Endothelial cell of umbilical vein (primary cell): ENCODE results near the gene ACOT13. TPM values are rescaled to one million over a fixed set of nuclear protein-coding genes. Genes with fewer than 3 reads are reported as not detected.

Experiments used
- BruUV-seq: library from RNA; stranded (reverse); fragments of 400-500 nt; replicated peaks from 2 replicates; lab custom pipeline; 2021; lab: Mats Ljungman, UMichigan
- CTCF ChIA-PET: fragments of 300-600, 350-600 bp; sonication (Branson Sonifier 250); formaldehyde crosslinking; loops from one replicate; lab custom pipeline; 2021; ENCODE audit warnings: antibody characterized with exemption, inconsistent platforms; lab: Charles Lee
- POLR2A ChIA-PET: fragments of 300-600, 350-600 bp; sonication (Branson Sonifier 250); formaldehyde crosslinking; loops from one replicate; lab custom pipeline; 2021; ENCODE audit warnings: antibody characterized with exemption, inconsistent platforms; lab: Charles Lee
- DNase-seq: peaks from one replicate; pipeline ENCODE4 v3.0.0-alpha.2; 2011; ENCODE audit warnings: low read depth, low spot score
- FAIRE-seq: peaks from 2 replicates; lab custom pipeline; 2011; peaks lifted over from hg19 to GRCh38; lab: Jason Lieb, UNC
- H2AFZ ChIP-seq: 2 replicates; pipeline ENCODE4 v1.6.0; 2012; ENCODE audit warnings: low read depth, low read length, control low read depth, inconsistent platforms
- H3K27ac ChIP-seq: 2 replicates; pipeline ENCODE4 v1.5.1; 2011; ENCODE audit warnings: low read depth, mild to moderate bottlenecking, control low read depth, low read length, moderate library complexity; ENCODE audit not compliant: insufficient read depth
- H3K27me3 ChIP-seq, 2 experiments: 2 replicates each; pipeline versions ENCODE4 v1.6.0 to v1.6.1; 2011; ENCODE audit warnings: low read length in 2 of 2, mixed read lengths in 1 of 2; ENCODE audit not compliant: control insufficient read depth in 2 of 2, insufficient read depth in 2 of 2
- H3K36me3 ChIP-seq, 2 experiments: 2 replicates in 1 of 2; 3 replicates in 1 of 2; pipeline ENCODE4 v1.5.1; 2011; ENCODE audit warnings: low read length in 2 of 2, mild to moderate bottlenecking in 1 of 2, moderate library complexity in 1 of 2; ENCODE audit not compliant: control insufficient read depth in 2 of 2, insufficient read depth in 2 of 2; ENCODE audit errors: extremely low read depth in 1 of 2
- H3K4me1 ChIP-seq: 3 replicates; pipeline ENCODE4 v1.5.1; 2011; ENCODE audit warnings: mild to moderate bottlenecking, low read length; ENCODE audit not compliant: control insufficient read depth, insufficient read depth; ENCODE audit errors: extremely low read depth
- H3K4me2 ChIP-seq: 2 replicates; pipeline ENCODE4 v1.6.1; 2011; ENCODE audit warnings: low read length, control low read depth, mixed read lengths; ENCODE audit not compliant: insufficient read depth
- H3K4me3 ChIP-seq, 3 experiments: fragments of 200-600 bp in 1 of 3; sonication (generic), shearing (Covaris generic) in 1 of 3; replicated peaks in 1 of 3; 2 replicates each; pipeline ENCODE4 v1.5.1; 2011 to 2016; ENCODE audit warnings: control low read depth in 3 of 3, low read length in 3 of 3, mild to moderate bottlenecking in 2 of 3, inconsistent platforms in 1 of 3, low read depth in 1 of 3, moderate library complexity in 1 of 3; ENCODE audit not compliant: insufficient read depth in 1 of 3
- H3K79me2 ChIP-seq: 2 replicates; pipeline ENCODE4 v1.6.0; 2012; ENCODE audit warnings: low read length, inconsistent platforms; ENCODE audit not compliant: control insufficient read depth, insufficient read depth
- H3K9ac ChIP-seq: replicated peaks from 2 replicates; pipeline ENCODE3; 2011; ENCODE audit warnings: low read length, control low read depth; ENCODE audit not compliant: insufficient read depth; ENCODE audit errors: extremely low read depth
- H3K9me1 ChIP-seq: replicated peaks from 3 replicates; pipeline ENCODE4 v1.6.0; 2011; ENCODE audit warnings: mild to moderate bottlenecking, low read length; ENCODE audit not compliant: control insufficient read depth, insufficient read depth; ENCODE audit errors: extremely low read depth
- H3K9me3 ChIP-seq: replicated peaks from 2 replicates; pipeline ENCODE4 v1.5.1; 2012; ENCODE audit warnings: low read length, inconsistent platforms; ENCODE audit not compliant: control insufficient read depth, insufficient read depth
- H4K20me1 ChIP-seq: replicated peaks from 2 replicates; pipeline ENCODE3; 2011; ENCODE audit warnings: mild to moderate bottlenecking, low read length; ENCODE audit not compliant: control insufficient read depth, insufficient read depth; ENCODE audit errors: extremely low read depth
- EZH2 ChIP-seq: IDR thresholded peaks from 2 replicates; pipeline ENCODE4 v1.6.1; 2012; ENCODE audit warnings: borderline replicate concordance, low read depth, mild to moderate bottlenecking, moderate library complexity, low read length, inconsistent platforms; ENCODE audit not compliant: severe bottlenecking
- FOS ChIP-seq: IDR thresholded peaks from 2 replicates; pipeline ENCODE4 v1.6.1; 2011; ENCODE audit warnings: mild to moderate bottlenecking, low read length, moderate library complexity, borderline replicate concordance; ENCODE audit not compliant: insufficient read depth
- GATA2 ChIP-seq: IDR thresholded peaks from 2 replicates; pipeline ENCODE4 v1.7.0; 2011; ENCODE audit warnings: low read depth, mild to moderate bottlenecking, moderate library complexity, mixed read lengths, low read length; ENCODE audit not compliant: insufficient read length, insufficient read depth
- JUN ChIP-seq: IDR thresholded peaks from 2 replicates; pipeline ENCODE4 v1.6.1; 2011; ENCODE audit warnings: borderline replicate concordance, low read depth; ENCODE audit not compliant: insufficient read length, insufficient read depth
- MYC ChIP-seq: IDR thresholded peaks from one replicate; pipeline ENCODE4 v1.6.1; 2011; ENCODE audit warnings: mild to moderate bottlenecking, low read depth, low read length
- POLR2A ChIP-seq: IDR thresholded peaks from 2 replicates; pipeline ENCODE4 v1.6.1; 2012; ENCODE audit warnings: low read depth, mild to moderate bottlenecking, control low read depth, low read length
- POLR2AphosphoS5 ChIP-seq: IDR thresholded peaks from 2 replicates; pipeline ENCODE4 v1.6.1; 2012; ENCODE audit warnings: low read depth, mild to moderate bottlenecking, control low read depth, low read length, moderate library complexity; ENCODE audit not compliant: insufficient read depth
- dilution Hi-C: fragments of 300-500 bp; cut with MboI; formaldehyde crosslinking; loops from one replicate; pipeline ENCODE4 v1.15.0; 2019; ENCODE audit warnings: low sequenced_read_pairs; ENCODE audit not compliant: extremely low pct_ligation_motif_present
- intact Hi-C: fragments of 100-400 bp; cut with micrococcal nuclease; formaldehyde crosslinking; loops from one replicate; pipeline ENCODE4 v1.10.0; 2022
- polyA plus RNA-seq, 4 experiments: library from polyadenylated mRNA; depleted of rRNA in 3 of 4; stranded (reverse) in 3 of 4; unstranded in 1 of 4; fragments of >200 nt; gene quantifications; 2 replicates each; pipeline versions ENCODE4 v1.2.1 to v1.2.3, GENCODE V29; 2011 to 2012; ENCODE audit warnings: missing spikeins in 1 of 4
- total RNA-seq: library from RNA; stranded (reverse); gene quantifications from 2 replicates; pipeline ENCODE4 v1.2.3, GENCODE V29; 2021
- TF ChIP-seq, protein P1 (sequence below), 2 donors: IDR thresholded peaks; 1 replicate in 1 of 2; 2 replicates in 1 of 2; pipeline ENCODE4 v1.5.1; 2011; ENCODE audit warnings: low read length in 2 of 2, mild to moderate bottlenecking in 2 of 2, moderate library complexity in 2 of 2, control low read depth in 1 of 2, inconsistent platforms in 1 of 2, low read depth in 1 of 2; ENCODE audit not compliant: insufficient read depth in 1 of 2; ENCODE audit errors: extremely low read depth in 1 of 2
- TF ChIP-seq, protein P2 (sequence below): IDR thresholded peaks from 2 replicates; pipeline ENCODE4 v1.6.1; 2011; ENCODE audit not compliant: insufficient read depth, insufficient read length

Gene ACOT13
- total and polyA plus RNA-seq, 2 donors (not counting 3 experiments of a cell fraction or from before 2014, with no cell fraction given): 7.7 to 24.1 TPM

GRCh38 chr6:24630856-24631505 lies 35.9 kb upstream of the ACOT13 start:
- no peak overlapping the region for H3K4me2 ChIP-seq
- H3K27me3 ChIP-seq: peaks cover 2 to 8% of the 10 kb centered on the region in 2 experiments
- no TSS peak for BruUV-seq
- no peaks in the 10 kb centered on the region for H3K4me1 ChIP-seq
- no peak for TF ChIP-seq POLR2AphosphoS5
- TF ChIP-seq, protein P1, sequence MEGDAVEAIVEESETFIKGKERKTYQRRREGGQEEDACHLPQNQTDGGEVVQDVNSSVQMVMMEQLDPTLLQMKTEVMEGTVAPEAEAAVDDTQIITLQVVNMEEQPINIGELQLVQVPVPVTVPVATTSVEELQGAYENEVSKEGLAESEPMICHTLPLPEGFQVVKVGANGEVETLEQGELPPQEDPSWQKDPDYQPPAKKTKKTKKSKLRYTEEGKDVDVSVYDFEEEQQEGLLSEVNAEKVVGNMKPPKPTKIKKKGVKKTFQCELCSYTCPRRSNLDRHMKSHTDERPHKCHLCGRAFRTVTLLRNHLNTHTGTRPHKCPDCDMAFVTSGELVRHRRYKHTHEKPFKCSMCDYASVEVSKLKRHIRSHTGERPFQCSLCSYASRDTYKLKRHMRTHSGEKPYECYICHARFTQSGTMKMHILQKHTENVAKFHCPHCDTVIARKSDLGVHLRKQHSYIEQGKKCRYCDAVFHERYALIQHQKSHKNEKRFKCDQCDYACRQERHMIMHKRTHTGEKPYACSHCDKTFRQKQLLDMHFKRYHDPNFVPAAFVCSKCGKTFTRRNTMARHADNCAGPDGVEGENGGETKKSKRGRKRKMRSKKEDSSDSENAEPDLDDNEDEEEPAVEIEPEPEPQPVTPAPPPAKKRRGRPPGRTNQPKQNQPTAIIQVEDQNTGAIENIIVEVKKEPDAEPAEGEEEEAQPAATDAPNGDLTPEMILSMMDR (IDR thresholded peaks at IDR 0.05; ENCODE audit: extremely low read depth in 1 of 2, insufficient read depth in 1 of 2, low read depth in 1 of 2, low read length in 2 of 2): no peak
- no peak for TF ChIP-seq JUN
- no peak for TF ChIP-seq EZH2
- no peak for TF ChIP-seq GATA2
- no peak for TF ChIP-seq FOS
- no peak for TF ChIP-seq POLR2A
- TF ChIP-seq MYC: no peak
- TF ChIP-seq, protein P2, sequence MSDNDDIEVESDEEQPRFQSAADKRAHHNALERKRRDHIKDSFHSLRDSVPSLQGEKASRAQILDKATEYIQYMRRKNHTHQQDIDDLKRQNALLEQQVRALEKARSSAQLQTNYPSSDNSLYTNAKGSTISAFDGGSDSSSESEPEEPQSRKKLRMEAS: no peak
- ChIA-PET CTCF (interaction anchor here (0.8 kb wide), 1 partner anchor 50 kb away, joined by 3 read pairs; no protein-coding TSS in a partner anchor), POLR2A (no interaction called here)
- H3K36me3 ChIP-seq: no peaks in the 10 kb centered on the region
- H3K79me2 ChIP-seq: no peaks in the 10 kb centered on the region
- no peak overlapping the region for H3K4me3 ChIP-seq
- no peaks in the 10 kb centered on the region for H3K9me3 ChIP-seq
- dilution Hi-C loops (no loop called here), intact Hi-C loops (no loop called here)
- no peak overlapping the region for H2AFZ ChIP-seq
- H4K20me1 ChIP-seq: no peaks in the 10 kb centered on the region
- no peak for DNase-seq
- no peak for FAIRE-seq
- H3K9ac ChIP-seq: no peak overlapping the region
- no peak overlapping the region for H3K27ac ChIP-seq
- no peaks in the 10 kb centered on the region for H3K9me1 ChIP-seq
